ENCODE results near the gene SIX5. TPM values are rescaled to one million over a fixed set of nuclear protein-coding genes. Genes with fewer than 3 reads are reported as not detected.
"Not testable (repeated sequence)": the region's sequence is repeated elsewhere in the genome, so short reads cannot be mapped to it uniquely, and the experiment has no call there.

Gene SIX5
- polyA plus RNA-seq, 1 donor = 9.3 TPM

- peak in 1 of 2 donors; percentile 59 for DNase-seq
Observed at GRCh38 chr19:45809643-45810159, 40.6 kb upstream of the SIX5 start.

GRCh38 chr19:45805719-45806118 lies 36.7 kb upstream of the SIX5 start:
- no peak overlapping the region for H3K27ac ChIP-seq (ENCODE audit: low read length)
- no peak overlapping the region for H3K4me3 ChIP-seq (ENCODE audit: low read length)
- H3K36me3 ChIP-seq (ENCODE audit: control insufficient read depth, insufficient read depth, low read length) = no peaks in the 10 kb centered on the region
- H3K27me3 ChIP-seq (ENCODE audit: control insufficient read depth, insufficient read depth, low read length) = no peaks in the 10 kb centered on the region
- DNase-seq = no peak
- H3K4me1 ChIP-seq (ENCODE audit: control insufficient read depth, insufficient read depth, low read length) = no peaks in the 10 kb centered on the region
- peaks cover 7% of the 10 kb centered on the region for H3K9me3 ChIP-seq (ENCODE audit: control insufficient read depth, low read depth, low read length)

More at GRCh38 chr19:45809643-45810159, 40.6 kb upstream of the SIX5 start:
- Histone ChIP-seq H3K36me3 (ENCODE audit: control insufficient read depth, insufficient read depth, low read length) (peaks cover 5% of the 10 kb centered on the region), H3K27me3 (ENCODE audit: control insufficient read depth, insufficient read depth, low read length) (no peaks in the 10 kb centered on the region), H3K4me3 (ENCODE audit: low read length) (no peak overlapping the region), H3K27ac (ENCODE audit: low read length) (no peak overlapping the region), H3K4me1 (ENCODE audit: control insufficient read depth, insufficient read depth, low read length) (no peaks in the 10 kb centered on the region), H3K9me3 (ENCODE audit: control insufficient read depth, low read depth, low read length) (peaks cover 1% of the 10 kb centered on the region)
- WGBS (ENCODE audit: insufficient coverage, low lambda C conversion rate) = no CpG with 5 or more reads among the region's 7 CpGs

GRCh38 chr19:45804959-45805230 lies 35.8 kb upstream of the SIX5 start:
- no peaks in the 10 kb centered on the region for H3K27me3 ChIP-seq (ENCODE audit: control insufficient read depth, insufficient read depth, low read length)
- no peak overlapping the region for H3K4me3 ChIP-seq (ENCODE audit: low read length)
- peaks cover 7% of the 10 kb centered on the region for H3K9me3 ChIP-seq (ENCODE audit: control insufficient read depth, low read depth, low read length)
- H3K4me1 ChIP-seq (ENCODE audit: control insufficient read depth, insufficient read depth, low read length) = no peaks in the 10 kb centered on the region
- no peaks in the 10 kb centered on the region for H3K36me3 ChIP-seq (ENCODE audit: control insufficient read depth, insufficient read depth, low read length)
- no peak for DNase-seq
- H3K27ac ChIP-seq (ENCODE audit: low read length) = no peak overlapping the region
- WGBS (ENCODE audit: insufficient coverage, low lambda C conversion rate) = no CpG with 5 or more reads among the region's 8 CpGs

- H3K4me3 ChIP-seq (ENCODE audit: low read length) = no peak overlapping the region
- no peaks in the 10 kb centered on the region for H3K36me3 ChIP-seq (ENCODE audit: control insufficient read depth, insufficient read depth, low read length)
- no CpG with 5 or more reads among the region's 57 CpGs for WGBS (ENCODE audit: insufficient coverage, low lambda C conversion rate)
- H3K27ac ChIP-seq (ENCODE audit: low read length) = no peak overlapping the region
- peaks cover 7% of the 10 kb centered on the region for H3K9me3 ChIP-seq (ENCODE audit: control insufficient read depth, low read depth, low read length)
- H3K4me1 ChIP-seq (ENCODE audit: control insufficient read depth, insufficient read depth, low read length) = no peaks in the 10 kb centered on the region
- no peak for DNase-seq
- H3K27me3 ChIP-seq (ENCODE audit: control insufficient read depth, insufficient read depth, low read length) = no peaks in the 10 kb centered on the region
Observed at GRCh38 chr19:45804140-45804958, 35.3 kb upstream of the SIX5 start.

GRCh38 chr19:45801603-45802175 lies 32.6 kb upstream of the SIX5 start:
- Histone ChIP-seq H3K4me1 (ENCODE audit: control insufficient read depth, insufficient read depth, low read length) (no peaks in the 10 kb centered on the region), H3K27me3 (ENCODE audit: control insufficient read depth, insufficient read depth, low read length) (no peaks in the 10 kb centered on the region), H3K36me3 (ENCODE audit: control insufficient read depth, insufficient read depth, low read length) (no peaks in the 10 kb centered on the region), H3K9me3 (ENCODE audit: control insufficient read depth, low read depth, low read length) (peaks cover 7% of the 10 kb centered on the region), H3K4me3 (ENCODE audit: low read length) (no peak overlapping the region), H3K27ac (ENCODE audit: low read length) (no peak overlapping the region)
- DNase-seq = no peak
- WGBS (ENCODE audit: insufficient coverage, low lambda C conversion rate) = no CpG with 5 or more reads among the region's 7 CpGs

GRCh38 chr19:45800070-45800553 lies 31.1 kb upstream of the SIX5 start:
- Histone ChIP-seq H3K4me3 (ENCODE audit: low read length) (no peak overlapping the region), H3K27me3 (ENCODE audit: control insufficient read depth, insufficient read depth, low read length) (no peaks in the 10 kb centered on the region), H3K4me1 (ENCODE audit: control insufficient read depth, insufficient read depth, low read length) (no peaks in the 10 kb centered on the region), H3K36me3 (ENCODE audit: control insufficient read depth, insufficient read depth, low read length) (no peaks in the 10 kb centered on the region), H3K27ac (ENCODE audit: low read length) (no peak overlapping the region), H3K9me3 (ENCODE audit: control insufficient read depth, low read depth, low read length) (peaks cover 7% of the 10 kb centered on the region)
- WGBS (ENCODE audit: insufficient coverage, low lambda C conversion rate) = no CpG with 5 or more reads among the region's 8 CpGs
- no peak for DNase-seq

- WGBS (ENCODE audit: insufficient coverage, low lambda C conversion rate) = no CpG with 5 or more reads among the region's 5 CpGs
- H3K9me3 ChIP-seq (ENCODE audit: control insufficient read depth, low read depth, low read length); H3K4me1 ChIP-seq (ENCODE audit: control insufficient read depth, insufficient read depth, low read length); H3K4me3 ChIP-seq (ENCODE audit: low read length); H3K36me3 ChIP-seq (ENCODE audit: control insufficient read depth, insufficient read depth, low read length); H3K27me3 ChIP-seq (ENCODE audit: control insufficient read depth, insufficient read depth, low read length); DNase-seq; H3K27ac ChIP-seq (ENCODE audit: low read length): not testable (repeated sequence)
Observed at GRCh38 chr19:45799541-45799940, 30.5 kb upstream of the SIX5 start.

GRCh38 chr19:45798995-45799517 lies 30.0 kb upstream of the SIX5 start:
- DNase-seq = peak; percentile 46 to 54
- Histone ChIP-seq H3K27me3 (ENCODE audit: control insufficient read depth, insufficient read depth, low read length) (no peaks in the 10 kb centered on the region), H3K36me3 (ENCODE audit: control insufficient read depth, insufficient read depth, low read length) (no peaks in the 10 kb centered on the region), H3K4me3 (ENCODE audit: low read length) (no peak overlapping the region), H3K9me3 (ENCODE audit: control insufficient read depth, low read depth, low read length) (no peaks in the 10 kb centered on the region), H3K4me1 (ENCODE audit: control insufficient read depth, insufficient read depth, low read length) (no peaks in the 10 kb centered on the region), H3K27ac (ENCODE audit: low read length) (no peak overlapping the region)
- WGBS (ENCODE audit: insufficient coverage, low lambda C conversion rate) = 20% methylated on average over 1 of the region's 10 CpGs

- Histone ChIP-seq H3K27ac (ENCODE audit: low read length) (no peak overlapping the region), H3K36me3 (ENCODE audit: control insufficient read depth, insufficient read depth, low read length) (peaks cover 7% of the 10 kb centered on the region), H3K9me3 (ENCODE audit: control insufficient read depth, low read depth, low read length) (no peaks in the 10 kb centered on the region), H3K27me3 (ENCODE audit: control insufficient read depth, insufficient read depth, low read length) (no peaks in the 10 kb centered on the region), H3K4me1 (ENCODE audit: control insufficient read depth, insufficient read depth, low read length) (peaks cover 6% of the 10 kb centered on the region), H3K4me3 (ENCODE audit: low read length) (no peak overlapping the region)
- WGBS (ENCODE audit: insufficient coverage, low lambda C conversion rate) = no CpG with 5 or more reads among the region's 2 CpGs
- no peak for DNase-seq
Observed at GRCh38 chr19:45794627-45795026, 25.6 kb upstream of the SIX5 start.

- no peak overlapping the region for H3K4me3 ChIP-seq (ENCODE audit: low read length)
- H3K9me3 ChIP-seq (ENCODE audit: control insufficient read depth, low read depth, low read length) = no peaks in the 10 kb centered on the region
- H3K27me3 ChIP-seq (ENCODE audit: control insufficient read depth, insufficient read depth, low read length) = no peaks in the 10 kb centered on the region
- peaks cover 15% of the 10 kb centered on the region for H3K36me3 ChIP-seq (ENCODE audit: control insufficient read depth, insufficient read depth, low read length)
- DNase-seq = no peak
- H3K27ac ChIP-seq (ENCODE audit: low read length) = no peak overlapping the region
- H3K4me1 ChIP-seq (ENCODE audit: control insufficient read depth, insufficient read depth, low read length) = peaks cover 6% of the 10 kb centered on the region
- no CpG with 5 or more reads among the region's 6 CpGs for WGBS (ENCODE audit: insufficient coverage, low lambda C conversion rate)
Observed at GRCh38 chr19:45793876-45794275, 24.8 kb upstream of the SIX5 start.
